Lung (tissue), 12 donors: Measurements from ENCODE around the gene TMEM51. TPM values are rescaled to one million over a fixed set of nuclear protein-coding genes. Genes with fewer than 3 reads are reported as not detected.
"Not testable (repeated sequence)": the region's sequence is repeated elsewhere in the genome, so short reads cannot be mapped to it uniquely, and the experiment has no call there.

ENCODE experiments used
- ATAC-seq: fragments of 200-7000 bp; cut with Tn5 transposase; one replicate; pipeline ENCODE4 v1.9.1; 2020; ENCODE audit warnings: moderate number of reproducible peaks; ENCODE audit not compliant: insufficient read depth, low FRiP score
- DNase-seq, 3 donors: peaks; one replicate each; pipeline ENCODE4 v3.0.0-alpha.2; 2013 to 2017
- H3K27ac ChIP-seq, 2 donors: one replicate each; pipeline ENCODE4 v1.5.1; 2013; ENCODE audit warnings: mild to moderate bottlenecking in 2 of 2, moderate library complexity in 2 of 2, control low read depth in 1 of 2, inconsistent platforms in 1 of 2, low read depth in 1 of 2, low read length in 1 of 2
- H3K27me3 ChIP-seq, 3 donors: one replicate each; pipeline ENCODE4 v1.5.1; 2013; ENCODE audit warnings: low read length in 2 of 3; ENCODE audit not compliant: control insufficient read depth in 3 of 3, insufficient read depth in 3 of 3
- H3K36me3 ChIP-seq, 4 donors: one replicate each; pipeline ENCODE4 v1.5.1; 2013; ENCODE audit warnings: low read length in 4 of 4, mild to moderate bottlenecking in 1 of 4, moderate library complexity in 1 of 4; ENCODE audit not compliant: control insufficient read depth in 4 of 4, insufficient read depth in 4 of 4
- H3K4me1 ChIP-seq, 5 donors: one replicate each; pipeline ENCODE4 v1.5.1; 2013; ENCODE audit warnings: low read length in 5 of 5, mild to moderate bottlenecking in 2 of 5, moderate library complexity in 1 of 5; ENCODE audit not compliant: control insufficient read depth in 5 of 5, insufficient read depth in 5 of 5
- H3K4me3 ChIP-seq: one replicate; pipeline ENCODE4 v1.5.1; 2013; ENCODE audit warnings: mild to moderate bottlenecking, control low read depth, moderate library complexity
- H3K9ac ChIP-seq, 2 donors: one replicate each; pipeline ENCODE4 v1.5.1; 2013; ENCODE audit warnings: low read length in 2 of 2, control low read depth in 1 of 2; ENCODE audit not compliant: insufficient read depth in 1 of 2
- H3K9me3 ChIP-seq, 4 donors: one replicate each; pipeline ENCODE4 v1.5.1; 2013; ENCODE audit warnings: low read length in 3 of 4, mild to moderate bottlenecking in 1 of 4, moderate library complexity in 1 of 4; ENCODE audit not compliant: control insufficient read depth in 4 of 4, insufficient read depth in 3 of 4
- CTCF ChIP-seq: IDR thresholded peaks from 2 replicates; pipeline ENCODE4 v1.5.1; 2012; ENCODE audit warnings: mild to moderate bottlenecking; ENCODE audit errors: control extremely low read depth, extremely low read depth
- WGBS, 2 donors: extraction: QIAGEN DNeasy Blood & Tissue Kit; methylation state at CpG; one replicate each; pipeline ENCODE4 v1.1.7; 2013; 5-methylcytosine and 5-hydroxymethylcytosine counted together
- polyA plus RNA-seq, 2 donors: library from polyadenylated mRNA; stranded (reverse); fragments of 200-250 nt; gene quantifications; one replicate each; pipeline ENCODE4 v1.2.1, GENCODE V29; 2013
- total RNA-seq, 2 donors: library from RNA; depleted of rRNA in 1 of 2; stranded (reverse); fragments of >200 nt in 1 of 2; gene quantifications; one replicate each; pipeline ENCODE4 v1.2.1, GENCODE V29; 2014 to 2021
- donor health status: control.
- donor health status: control.
- donor health status: Bipolar disorder and iron deficiency.
- donor health status: healthy.
- donor health status: DM: yes; HTN: yes; CAD: no.

Gene TMEM51
- total and polyA plus RNA-seq, 4 donors, result 7.7 to 17.8 (median 12.2) TPM

GRCh38 chr1:15129944-15130343, 23.6 kb upstream of the TMEM51 start:
- no peaks in the 10 kb centered on the region for H3K36me3 ChIP-seq
- DNase-seq (no peak), ATAC-seq (no peak)
- H3K9me3 ChIP-seq, result peaks cover 0 to 5% (median 0%) of the 10 kb centered on the region in 4 donors
- no peak overlapping the region for H3K9ac ChIP-seq
- H3K4me3 ChIP-seq, result no peak overlapping the region
- H3K4me1 ChIP-seq, result no peaks in the 10 kb centered on the region
- peaks cover 0 to 3% (median 0%) of the 10 kb centered on the region in 3 donors for H3K27me3 ChIP-seq
- H3K27ac ChIP-seq, result no peak overlapping the region
- WGBS, 2 donors, result 82 to 91% methylated on average over 4 of the region's 4 CpGs
- TF ChIP-seq CTCF, result no peak

GRCh38 chr1:15130607-15131006, 22.9 kb upstream of the TMEM51 start:
- ATAC-seq (no peak), DNase-seq (no peak)
- H3K9ac ChIP-seq, result no peak overlapping the region
- H3K9me3 ChIP-seq, result peaks cover 0 to 5% (median 0%) of the 10 kb centered on the region in 4 donors
- H3K27me3 ChIP-seq, result no peaks in the 10 kb centered on the region
- TF ChIP-seq CTCF, result no peak
- no peaks in the 10 kb centered on the region for H3K36me3 ChIP-seq
- H3K27ac ChIP-seq, result no peak overlapping the region
- WGBS, 2 donors, result 86 to 92% methylated on average over 3 of the region's 3 CpGs
- H3K4me1 ChIP-seq, result no peaks in the 10 kb centered on the region
- H3K4me3 ChIP-seq, result no peak overlapping the region

- Histone ChIP-seq H3K36me3 (no peaks in the 10 kb centered on the region), H3K4me1 (no peaks in the 10 kb centered on the region), H3K27ac (no peak overlapping the region), H3K9ac (no peak overlapping the region), H3K4me3 (no peak overlapping the region), H3K9me3 (peaks cover 0 to 5% (median 0%) of the 10 kb centered on the region in 4 donors), H3K27me3 (no peaks in the 10 kb centered on the region)
- DNase-seq (no peak), ATAC-seq (no peak)
- no peak for TF ChIP-seq CTCF
- 75 to 88% methylated on average over 2 of the region's 2 CpGs for WGBS, 2 donors
Observed at GRCh38 chr1:15132965-15133364, 20.6 kb upstream of the TMEM51 start.

- H3K9ac ChIP-seq, result no peak overlapping the region
- H3K4me3 ChIP-seq, result no peak overlapping the region
- ATAC-seq (no peak), DNase-seq (no peak)
- H3K27me3 ChIP-seq, result no peaks in the 10 kb centered on the region
- no peaks in the 10 kb centered on the region for H3K4me1 ChIP-seq
- TF ChIP-seq CTCF, result no peak
- WGBS, 2 donors, result 79 to 92% methylated on average over 2 of the region's 2 CpGs
- no peak overlapping the region for H3K27ac ChIP-seq
- H3K9me3 ChIP-seq, result peaks cover 0 to 5% (median 0%) of the 10 kb centered on the region in 4 donors
- H3K36me3 ChIP-seq, result no peaks in the 10 kb centered on the region
Observed at GRCh38 chr1:15134285-15134684, 19.3 kb upstream of the TMEM51 start.

GRCh38 chr1:15135604-15136003, 17.9 kb upstream of the TMEM51 start:
- H3K4me3 ChIP-seq, H3K9ac ChIP-seq, H3K36me3 ChIP-seq, H3K27ac ChIP-seq, H3K9me3 ChIP-seq, ATAC-seq, H3K4me1 ChIP-seq, H3K27me3 ChIP-seq, DNase-seq: not testable (repeated sequence)
- WGBS, 2 donors, result 41 to 66% methylated on average over 10 of the region's 10 CpGs
